HepG2 (cell line): Measurements from ENCODE around the gene CABLES1. TPM values are rescaled to one million over a fixed set of nuclear protein-coding genes. Genes with fewer than 3 reads are reported as not detected.
A peak's percentile ranks its signal among the peaks of the same experiment; 100 is the strongest.

Source experiments
- ATAC-seq: fragments of 200-7000 bp; cut with Tn5 transposase; 3 replicates; pipeline ENCODE4 v1.9.1; 2020; ENCODE audit warnings: mild to moderate bottlenecking, moderate library complexity
- BruUV-seq: library from RNA; stranded (reverse); fragments of 400-500 nt; replicated peaks from 2 replicates; lab custom pipeline; 2021; lab: Mats Ljungman, UMichigan
- CTCF ChIA-PET: fragments of 300-600 bp; formaldehyde crosslinking; extraction: SDS; loops from one replicate; lab custom pipeline; 2021; ENCODE audit warnings: low total read pairs, inconsistent platforms, low intra/inter-chr PET ratio; lab: Yijun Ruan, JAX
- POLR2A ChIA-PET: fragments of 350-600 bp; sonication (Branson Sonifier 250); formaldehyde crosslinking; loops from one replicate; lab custom pipeline; 2020; ENCODE audit warnings: antibody characterized with exemption, inconsistent platforms; lab: Yijun Ruan, JAX
- DNase-seq: peaks from one replicate; pipeline ENCODE4 v3.0.0-alpha.2; 2015; ENCODE audit warnings: low spot score
- FAIRE-seq: peaks from 3 replicates; lab custom pipeline; 2011; peaks lifted over from hg19 to GRCh38; lab: Jason Lieb, UNC
- H2AFZ ChIP-seq: one replicate; pipeline ENCODE4 v1.6.1; 2011; ENCODE audit warnings: low read length, inconsistent platforms
- H3K27ac ChIP-seq: fragments of 300-600 bp; 3 replicates; pipeline ENCODE4 v1.8.0; 2011; ENCODE audit warnings: mixed run types, mild to moderate bottlenecking, mixed read lengths, low read length, inconsistent platforms; ENCODE audit not compliant: insufficient read depth; ENCODE audit errors: extremely low read length
- H3K27me3 ChIP-seq, 2 experiments: fragments of 200-600 bp in 1 of 2; 2 replicates in 1 of 2; 3 replicates in 1 of 2; pipeline versions ENCODE4 v1.6.0 to v1.8.0; 2011; ENCODE audit warnings: low read length in 2 of 2, mild to moderate bottlenecking in 2 of 2, moderate library complexity in 2 of 2, inconsistent platforms in 1 of 2; ENCODE audit not compliant: insufficient read depth in 2 of 2, control insufficient read depth in 1 of 2
- H3K36me3 ChIP-seq, 2 experiments: fragments of 200-600 bp in 1 of 2; replicated peaks in 1 of 2; 2 replicates in 1 of 2; 3 replicates in 1 of 2; pipeline versions ENCODE4 v1.5.1 to v1.8.0; 2011; ENCODE audit warnings: low read length in 2 of 2, inconsistent platforms in 1 of 2; ENCODE audit not compliant: insufficient read depth in 2 of 2, control insufficient read depth in 1 of 2
- H3K4me1 ChIP-seq: 2 replicates; pipeline ENCODE4 v1.5.1; 2012; ENCODE audit warnings: low read length, inconsistent platforms; ENCODE audit not compliant: insufficient read depth
- H3K4me2 ChIP-seq: 2 replicates; pipeline ENCODE4 v1.6.0; 2011; ENCODE audit warnings: low read depth, low read length, inconsistent platforms
- H3K4me3 ChIP-seq, 3 experiments: fragments of 200-600 bp in 1 of 3; sonication (generic), shearing (Covaris generic) in 1 of 3; replicated peaks in 1 of 3; 2 replicates each; pipeline ENCODE4 v1.5.1; 2011 to 2016; ENCODE audit warnings: low read length in 3 of 3, inconsistent platforms in 2 of 3, low read depth in 2 of 3, mild to moderate bottlenecking in 2 of 3, control low read depth in 1 of 3, mixed read lengths in 1 of 3; ENCODE audit not compliant: insufficient read depth in 1 of 3
- H3K79me2 ChIP-seq: one replicate; pipeline ENCODE4 v1.6.1; 2011; ENCODE audit warnings: low read length, inconsistent platforms; ENCODE audit not compliant: insufficient read depth
- H3K9ac ChIP-seq: 2 replicates; pipeline ENCODE4 v1.6.0; 2011; ENCODE audit warnings: mild to moderate bottlenecking, low read depth, low read length, inconsistent platforms; ENCODE audit not compliant: insufficient read depth
- H3K9me3 ChIP-seq: 2 replicates; pipeline ENCODE4 v1.5.1; 2012; ENCODE audit warnings: mild to moderate bottlenecking, low read length
- H4K20me1 ChIP-seq: 2 replicates; pipeline ENCODE4 v1.6.0; 2011; ENCODE audit warnings: inconsistent platforms, mild to moderate bottlenecking, low read length, moderate library complexity; ENCODE audit not compliant: insufficient read depth
- CEBPB ChIP-seq: IDR thresholded peaks from 2 replicates; pipeline ENCODE4 v1.6.1; 2011; ENCODE audit warnings: low read depth, low read length, improper control_type of control experiment, borderline replicate concordance
- ELF1 ChIP-seq: sonication (generic); formaldehyde crosslinking; IDR thresholded peaks from 2 replicates; pipeline ENCODE4 v1.4.0; 2020; ENCODE audit warnings: missing genetic modification reagents
- IKZF4 ChIP-seq: sonication (generic); formaldehyde crosslinking; IDR thresholded peaks from 2 replicates; pipeline ENCODE4 v1.5.1; 2020; ENCODE audit warnings: borderline replicate concordance, mild to moderate bottlenecking, low read depth, missing genetic modification reagents; ENCODE audit errors: not compliant biosample characterization
- NR2F2 ChIP-seq: IDR thresholded peaks from 2 replicates; pipeline ENCODE4 v1.6.1; 2012; ENCODE audit warnings: low read depth, inconsistent platforms, borderline replicate concordance
- NRL ChIP-seq: sonication (generic); formaldehyde crosslinking; IDR thresholded peaks from 2 replicates; pipeline ENCODE4 v1.5.0; 2020; ENCODE audit warnings: missing genetic modification reagents, mild to moderate bottlenecking, moderate library complexity, borderline replicate concordance
- PAWR ChIP-seq: sonication (generic); formaldehyde crosslinking; IDR thresholded peaks from 2 replicates; pipeline ENCODE4 v1.4.0; 2020; ENCODE audit warnings: missing genetic modification reagents, mild to moderate bottlenecking, borderline replicate concordance
- PITX1 ChIP-seq: sonication (generic); formaldehyde crosslinking; IDR thresholded peaks from 2 replicates; pipeline ENCODE4 v1.5.1; 2020; ENCODE audit warnings: mild to moderate bottlenecking, missing genetic modification reagents
- RBFOX2 ChIP-seq: fragments of 200-400 bp; formaldehyde crosslinking; IDR thresholded peaks from 2 replicates; pipeline ENCODE4 v1.6.1; 2017; ENCODE audit warnings: low read depth, mild to moderate bottlenecking, low read length
- SIN3B ChIP-seq: fragments of 150-350 bp; IDR thresholded peaks from 2 replicates; pipeline ENCODE4 v1.6.1; 2014; ENCODE audit warnings: low read length
- SNAPC2 ChIP-seq: sonication (generic); formaldehyde crosslinking; IDR thresholded peaks from 2 replicates; pipeline ENCODE4 v1.8.1; 2022; ENCODE audit warnings: mild to moderate bottlenecking, missing genetic modification reagents
- SP1 ChIP-seq, 2 experiments: fragments of 450-650 bp in 1 of 2; sonication (generic) in 1 of 2; formaldehyde crosslinking in 1 of 2; IDR thresholded peaks; 2 replicates each; pipeline versions ENCODE4 v1.4.0 to v1.6.1; 2016 to 2020; ENCODE audit warnings: missing genetic modification reagents in 1 of 2
- ZBTB42 ChIP-seq: sonication (generic); formaldehyde crosslinking; IDR thresholded peaks from 2 replicates; pipeline ENCODE4 v1.5.0; 2020; ENCODE audit warnings: mild to moderate bottlenecking, missing genetic modification reagents
- ZC3H13 ChIP-seq: sonication (generic); formaldehyde crosslinking; IDR thresholded peaks from 2 replicates; pipeline ENCODE4 v1.8.1; 2023; ENCODE audit warnings: mild to moderate bottlenecking, missing genetic modification reagents, moderate library complexity
- ZNF251 ChIP-seq: sonication (generic); formaldehyde crosslinking; IDR thresholded peaks from 2 replicates; pipeline ENCODE4 v1.9.0; 2021; ENCODE audit warnings: mild to moderate bottlenecking, missing genetic modification reagents
- ZNF264 ChIP-seq: sonication (generic); formaldehyde crosslinking; IDR thresholded peaks from 2 replicates; pipeline ENCODE4 v1.4.0; 2020; ENCODE audit warnings: missing genetic modification reagents
- ZNF354B ChIP-seq: sonication (generic); formaldehyde crosslinking; IDR thresholded peaks from 2 replicates; pipeline ENCODE4 v1.8.0; 2022; ENCODE audit warnings: mild to moderate bottlenecking, missing genetic modification reagents
- ZNF709 ChIP-seq: sonication (generic); formaldehyde crosslinking; IDR thresholded peaks from 2 replicates; pipeline ENCODE4 v1.5.0; 2020; ENCODE audit warnings: mild to moderate bottlenecking, missing genetic modification reagents
- ZNF839 ChIP-seq: sonication (generic); formaldehyde crosslinking; IDR thresholded peaks from 2 replicates; pipeline ENCODE4 v1.4.0; 2020; ENCODE audit warnings: missing genetic modification reagents, mild to moderate bottlenecking, borderline replicate concordance
- ZSCAN22 ChIP-seq: sonication (generic); formaldehyde crosslinking; IDR thresholded peaks from 2 replicates; pipeline ENCODE4 v1.4.0; 2020; ENCODE audit warnings: mild to moderate bottlenecking, missing genetic modification reagents
- WGBS: methylation state at CpG from one replicate; pipeline ENCODE4 v1.1.6; 2017; ENCODE audit warnings: low lambda C conversion rate; 5-methylcytosine and 5-hydroxymethylcytosine counted together
- in situ Hi-C: cut with HindIII; loops from 2 replicates; pipeline ENCODE4 v1.10.0; 2017; ENCODE audit warnings: low pct_unique_long_range_greater_than_20kb; ENCODE audit not compliant: extremely low pct_ligation_motif_present
- intact Hi-C: fragments of 100-400 bp; cut with micrococcal nuclease; formaldehyde crosslinking; loops from one replicate; pipeline ENCODE4 v1.10.0; 2022; ENCODE audit not compliant: unreplicated experiment
- polyA plus RNA-seq, 8 experiments: library from polyadenylated mRNA; depleted of rRNA in 3 of 8; stranded (reverse) in 7 of 8; unstranded in 1 of 8; fragments of >200 nt; fragmentation: Illumina TruSeq in 4 of 8; extraction: Trizol in 4 of 8; gene quantifications; 2 replicates each; pipeline versions ENCODE4 v1.2.1 to v1.2.3, GENCODE V29; 2011 to 2016; ENCODE audit warnings: low read depth in 4 of 8, missing spikeins in 1 of 8, mixed read lengths in 1 of 8; ENCODE audit not compliant: insufficient read depth in 1 of 8
- total RNA-seq, 5 experiments: library from RNA; depleted of rRNA; stranded (reverse); fragments of >200 nt; fragmentation: Illumina TruSeq; extraction: Trizol; gene quantifications; 2 replicates each; pipeline ENCODE4 v1.2.3, GENCODE V29; 2016; ENCODE audit warnings: low read depth in 1 of 5
- TF ChIP-seq, protein P1 (sequence below): IDR thresholded peaks from 2 replicates; pipeline ENCODE4 v1.6.1; 2016; ENCODE audit warnings: mild to moderate bottlenecking, missing biosample characterization, missing genetic modification reagents
- TF ChIP-seq, protein P2 (sequence below): sonication (generic); formaldehyde crosslinking; IDR thresholded peaks from 2 replicates; pipeline ENCODE4 v1.8.0; 2022; ENCODE audit warnings: missing genetic modification reagents, mild to moderate bottlenecking, inconsistent platforms, borderline replicate concordance

The CABLES1 gene
- total and polyA plus RNA-seq, 2 of the 13 experiments (the other 11 are each of a cell fraction or from before 2014, with no cell fraction given) = 14.7 to 25.8 TPM

DNA sequence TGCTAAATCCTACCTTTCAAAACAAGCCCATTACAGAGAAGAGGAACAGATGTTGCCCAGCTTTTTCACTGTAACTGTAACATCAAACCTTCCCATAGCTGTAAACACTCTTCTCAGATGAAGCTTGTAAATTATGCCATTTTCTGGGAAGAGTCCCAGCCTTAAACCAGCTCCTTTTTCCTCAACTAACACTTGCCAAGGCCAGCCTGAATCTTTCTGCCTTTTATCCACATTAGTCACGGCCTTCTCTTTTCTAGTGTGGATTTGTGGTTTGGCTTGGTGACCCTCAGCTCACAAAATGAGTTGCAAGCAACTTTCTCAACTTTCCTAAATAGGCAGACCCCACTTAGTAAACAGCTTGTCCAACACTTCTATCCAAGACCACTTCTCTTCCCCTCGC is 90.2 kb downstream of the CABLES1 start:
- H3K4me3 ChIP-seq = no peak overlapping the region
- H3K4me1 ChIP-seq = peaks cover 21% of the 10 kb centered on the region
- intact Hi-C loops = no loop called here
- H3K27me3 ChIP-seq = no peaks in the 10 kb centered on the region
- no peaks in the 10 kb centered on the region for H4K20me1 ChIP-seq
- FAIRE-seq (no peak), ATAC-seq (no peak), DNase-seq (no peak)
- H3K79me2 ChIP-seq = no peaks in the 10 kb centered on the region
- TF ChIP-seq SP1 (IDR thresholded peaks at IDR 0.05) (no peak), SP1 (CRISPR knock-in tag; IDR thresholded peaks at IDR 0.05) (no peak), ZSCAN22 (CRISPR knock-in tag) (no peak), ELF1 (CRISPR knock-in tag) (no peak), ZBTB42 (CRISPR knock-in tag) (no peak), ZC3H13 (CRISPR knock-in tag) (no peak), ZNF354B (CRISPR knock-in tag) (no peak), SIN3B (no peak), ZNF251 (no peak), RBFOX2 (no peak), PITX1 (CRISPR knock-in tag) (no peak)
- TF ChIP-seq, protein P1, sequence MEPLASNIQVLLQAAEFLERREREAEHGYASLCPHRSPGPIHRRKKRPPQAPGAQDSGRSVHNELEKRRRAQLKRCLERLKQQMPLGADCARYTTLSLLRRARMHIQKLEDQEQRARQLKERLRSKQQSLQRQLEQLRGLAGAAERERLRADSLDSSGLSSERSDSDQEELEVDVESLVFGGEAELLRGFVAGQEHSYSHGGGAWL (CRISPR knock-in tag) = no peak
- BruUV-seq = TSS peak; percentile 25
- H3K9ac ChIP-seq = no peak overlapping the region
- POLR2A ChIA-PET = no interaction called here
- H3K9me3 ChIP-seq = no peaks in the 10 kb centered on the region
- no peak overlapping the region for H2AFZ ChIP-seq
- H3K36me3 ChIP-seq = peaks cover 4 to 17% of the 10 kb centered on the region in 2 experiments; a peak in 4 of 5 replicates
- CTCF ChIA-PET = no interaction called here
- H3K27ac ChIP-seq = no peak overlapping the region
- in situ Hi-C loops = no loop called here
- no peak overlapping the region for H3K4me2 ChIP-seq
- WGBS = 98% methylated on average over 2 of the region's 2 CpGs

DNA sequence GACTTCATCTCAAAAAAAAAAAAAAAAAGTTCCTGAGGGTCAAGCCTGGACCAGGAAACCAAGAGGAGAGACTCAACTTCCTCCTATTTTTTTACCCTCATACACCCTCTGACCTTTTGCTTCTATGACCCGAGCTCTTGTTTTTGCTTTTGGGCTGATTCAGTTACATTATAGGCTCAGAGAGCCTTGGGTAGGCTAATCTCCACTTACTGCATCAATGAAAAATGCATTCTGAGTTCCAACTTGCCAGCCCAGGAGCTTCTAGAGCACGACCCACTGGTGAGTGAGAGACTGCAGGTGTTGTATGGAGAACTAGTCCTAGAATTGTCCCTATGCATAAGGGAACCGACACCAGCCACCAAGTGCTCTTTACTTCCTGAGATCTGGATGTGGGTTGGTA is 91.1 kb downstream of the CABLES1 start:
- no peak overlapping the region for H3K27ac ChIP-seq
- H3K27me3 ChIP-seq = no peaks in the 10 kb centered on the region
- H3K9me3 ChIP-seq = no peaks in the 10 kb centered on the region
- H3K4me1 ChIP-seq = peaks cover 21% of the 10 kb centered on the region
- intact Hi-C loops (no loop called here), in situ Hi-C loops (no loop called here)
- DNase-seq = no peak
- ATAC-seq = no peak
- BruUV-seq = no TSS peak
- 88% methylated on average over 3 of the region's 3 CpGs for WGBS
- no peak overlapping the region for H3K4me2 ChIP-seq
- H3K9ac ChIP-seq = no peak overlapping the region
- H3K4me3 ChIP-seq = no peak overlapping the region
- no peak for FAIRE-seq
- H4K20me1 ChIP-seq = no peaks in the 10 kb centered on the region
- ChIA-PET POLR2A (no interaction called here), CTCF (no interaction called here)
- H3K36me3 ChIP-seq = peaks cover 2 to 17% of the 10 kb centered on the region in 2 experiments
- H3K79me2 ChIP-seq = no peaks in the 10 kb centered on the region
- H2AFZ ChIP-seq = no peak overlapping the region
- TF ChIP-seq NRL = no peak
- no peak for TF ChIP-seq SNAPC2
- no peak for TF ChIP-seq IKZF4 (CRISPR knock-in tag)
- no peak for TF ChIP-seq ZNF839 (CRISPR knock-in tag)
- no peak for TF ChIP-seq ZNF264
- TF ChIP-seq NR2F2 = no peak
- no peak for TF ChIP-seq SIN3B
- TF ChIP-seq ZNF709 (CRISPR knock-in tag) = no peak
- no peak for TF ChIP-seq PAWR (CRISPR knock-in tag)
- TF ChIP-seq, protein P2, sequence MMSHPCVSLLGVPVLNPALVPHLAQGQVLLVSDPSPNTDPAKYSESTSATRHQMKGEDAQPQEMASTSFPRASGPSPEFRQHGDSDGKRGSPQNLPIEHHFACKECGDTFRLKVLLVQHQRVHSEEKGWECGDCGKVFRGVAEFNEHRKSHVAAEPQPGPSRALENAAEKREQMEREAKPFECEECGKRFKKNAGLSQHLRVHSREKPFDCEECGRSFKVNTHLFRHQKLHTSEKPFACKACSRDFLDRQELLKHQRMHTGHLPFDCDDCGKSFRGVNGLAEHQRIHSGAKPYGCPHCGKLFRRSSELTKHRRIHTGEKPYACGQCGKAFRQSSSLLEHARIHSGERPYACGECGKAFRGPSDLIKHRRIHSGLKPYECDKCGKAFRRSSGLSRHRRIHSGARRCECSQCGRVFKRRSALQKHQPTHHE (CRISPR knock-in tag) = no peak
- TF ChIP-seq CEBPB = no peak
